Measurements from ENCODE around the gene INCENP.

- no peak for TF ChIP-seq ZNF266 (tag by site-specific recombination; IDR thresholded peaks at IDR 0.05; ENCODE audit: low read depth)
- TF ChIP-seq CTCF (tag by site-specific recombination; IDR thresholded peaks at IDR 0.05), result no peak
- TF ChIP-seq SCRT2 (tag by site-specific recombination; IDR thresholded peaks at IDR 0.05), result no peak
- TF ChIP-seq ZBTB8A (tag by site-specific recombination; IDR thresholded peaks at IDR 0.05), result no peak
- no peak for TF ChIP-seq ZNF530 (tag by site-specific recombination; IDR thresholded peaks at IDR 0.05; ENCODE audit: low read depth)
- TF ChIP-seq ZBTB1 (tag by site-specific recombination; IDR thresholded peaks at IDR 0.05), result no peak
Observed at GRCh38 chr11:62142921-62143320, 19.1 kb downstream of the INCENP start.
